ENCODE measurements around the gene NPPB. TPM values are rescaled to one million over a fixed set of nuclear protein-coding genes. Genes with fewer than 3 reads are reported as not detected.

Gene NPPB
- total and polyA plus RNA-seq, 2 donors (not counting 1 experiment from before 2014, with no cell fraction given), result not detected

DNA sequence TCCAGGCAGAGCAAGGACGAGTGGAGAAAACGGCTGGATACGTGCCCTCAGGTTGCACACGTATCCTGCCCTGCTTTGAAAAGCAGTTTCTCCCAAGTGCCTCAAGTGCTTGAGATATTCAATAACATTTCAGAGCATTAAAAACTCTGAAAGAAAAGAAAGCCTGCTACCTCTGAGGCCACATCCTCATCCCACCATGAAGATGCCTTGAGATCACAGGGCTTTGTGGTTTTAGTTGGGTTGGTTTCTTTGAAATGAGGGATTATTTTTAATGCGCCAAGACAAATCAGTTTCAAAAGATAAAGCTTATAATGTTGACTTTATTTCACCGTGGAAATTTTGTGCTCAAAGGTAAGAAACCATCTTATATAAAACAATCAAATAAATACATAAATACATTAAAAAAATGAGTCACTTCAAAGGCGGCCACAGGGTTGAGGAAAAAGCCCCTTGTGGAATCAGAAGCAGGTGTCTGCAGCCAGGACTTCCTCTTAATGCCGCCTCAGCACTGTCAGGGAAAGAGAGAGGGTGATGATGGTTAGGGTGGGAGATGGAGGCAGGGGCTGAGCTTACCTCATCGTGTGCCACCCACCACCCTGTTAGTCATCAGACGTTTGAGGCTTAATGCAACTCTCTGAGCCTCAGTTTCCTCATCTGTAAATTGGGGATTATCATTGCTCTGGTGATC lies 1.4 kb downstream of the NPPB start:
- H3K27me3 ChIP-seq (ENCODE audit: control insufficient read depth, insufficient read depth, low read length), result peaks cover 28% of the 10 kb centered on the region
- H3K4me1 ChIP-seq (ENCODE audit: control insufficient read depth, extremely low read depth, insufficient read depth, low read length), result no peaks in the 10 kb centered on the region
- no peak overlapping the region for H3K27ac ChIP-seq (ENCODE audit: insufficient read depth, low read length)
- no peak overlapping the region for H3K4me2 ChIP-seq (ENCODE audit: extremely low read depth, insufficient read depth, low read length)
- no peaks in the 10 kb centered on the region for H3K79me2 ChIP-seq (ENCODE audit: control insufficient read depth, insufficient read depth, low read length)
- no peak overlapping the region for H3K9ac ChIP-seq (ENCODE audit: insufficient read depth, low read length)
- H3K4me3 ChIP-seq (replicated peaks in 1 of 4; ENCODE audit: control extremely low read depth in 1 of 4, insufficient read depth in 1 of 4, low read depth in 3 of 4, low read length in 4 of 4), result no peak overlapping the region
- H3K9me3 ChIP-seq (ENCODE audit: control insufficient read depth, insufficient read depth, low read depth, low read length), result no peaks in the 10 kb centered on the region
- no peaks in the 10 kb centered on the region for H3K36me3 ChIP-seq (ENCODE audit: control insufficient read depth, insufficient read depth, low read length)
- H4K20me1 ChIP-seq (ENCODE audit: control insufficient read depth, extremely low read depth, insufficient read depth, low read length), result no peaks in the 10 kb centered on the region
- no peak overlapping the region for H2AFZ ChIP-seq (ENCODE audit: low read length)
- DNase-seq (ENCODE audit: low read depth in 2 of 2), result no peak
- TF ChIP-seq EZH2 (IDR thresholded peaks at IDR 0.05; ENCODE audit: low read length, missing control alignments) (no peak), CTCF (conservative IDR thresholded peaks at IDR 0.05 in 1 of 2, IDR thresholded peaks at IDR 0.05 in 1 of 2; ENCODE audit: low read depth in 1 of 2, low read length in 2 of 2) (no peak)

GRCh38 chr1:11856698-11857097 lies 2.0 kb downstream of the NPPB start:
- H3K27me3 ChIP-seq (ENCODE audit: control insufficient read depth, insufficient read depth, low read length), result peaks cover 28% of the 10 kb centered on the region

DNA sequence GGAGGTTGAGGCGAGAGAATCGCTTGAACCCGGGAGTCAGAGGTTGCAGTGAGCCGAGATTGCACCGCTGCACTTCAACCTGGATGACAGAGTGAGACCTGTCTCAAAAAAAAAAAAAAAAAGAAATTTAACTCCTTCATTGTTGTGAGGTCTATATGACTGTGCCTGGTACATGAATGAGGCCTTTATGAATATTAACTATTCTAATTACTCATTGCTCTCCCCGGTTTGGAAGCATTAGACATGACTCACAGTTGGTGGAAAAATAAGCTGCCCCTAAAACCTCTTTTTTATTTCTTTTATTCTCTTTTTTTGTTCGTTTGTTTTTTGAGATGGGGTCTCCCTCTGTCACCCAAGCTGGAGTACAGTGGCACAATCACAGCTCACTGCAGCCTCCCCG lies 3.3 kb downstream of the NPPB start:
- Histone ChIP-seq H3K27me3 (ENCODE audit: control insufficient read depth, insufficient read depth, low read length) (peaks cover 22% of the 10 kb centered on the region), H4K20me1 (ENCODE audit: control insufficient read depth, extremely low read depth, insufficient read depth, low read length) (no peaks in the 10 kb centered on the region), H3K4me1 (ENCODE audit: control insufficient read depth, extremely low read depth, insufficient read depth, low read length) (no peaks in the 10 kb centered on the region), H3K9ac (ENCODE audit: insufficient read depth, low read length) (no peak overlapping the region), H3K9me3 (ENCODE audit: control insufficient read depth, insufficient read depth, low read depth, low read length) (no peaks in the 10 kb centered on the region), H3K27ac (ENCODE audit: insufficient read depth, low read length) (no peak overlapping the region), H3K79me2 (ENCODE audit: control insufficient read depth, insufficient read depth, low read length) (no peaks in the 10 kb centered on the region), H2AFZ (ENCODE audit: low read length) (no peak overlapping the region), H3K4me2 (ENCODE audit: extremely low read depth, insufficient read depth, low read length) (no peak overlapping the region), H3K36me3 (ENCODE audit: control insufficient read depth, insufficient read depth, low read length) (no peaks in the 10 kb centered on the region), H3K4me3 (replicated peaks in 1 of 4; ENCODE audit: control extremely low read depth in 1 of 4, insufficient read depth in 1 of 4, low read depth in 3 of 4, low read length in 4 of 4) (no peak overlapping the region)
- DNase-seq (ENCODE audit: low read depth in 2 of 2), result no peak
- TF ChIP-seq EZH2 (IDR thresholded peaks at IDR 0.05; ENCODE audit: low read length, missing control alignments) (no peak), CTCF (conservative IDR thresholded peaks at IDR 0.05 in 1 of 2, IDR thresholded peaks at IDR 0.05 in 1 of 2; ENCODE audit: low read depth in 1 of 2, low read length in 2 of 2) (no peak)

More at GRCh38 chr1:11856698-11857097, 2.0 kb downstream of the NPPB start:
- H3K27ac ChIP-seq (ENCODE audit: insufficient read depth, low read length), result no peak overlapping the region
- no peak for DNase-seq (ENCODE audit: low read depth in 2 of 2)
- H3K4me2 ChIP-seq (ENCODE audit: extremely low read depth, insufficient read depth, low read length), result no peak overlapping the region
- TF ChIP-seq EZH2 (IDR thresholded peaks at IDR 0.05; ENCODE audit: low read length, missing control alignments) (no peak), CTCF (conservative IDR thresholded peaks at IDR 0.05 in 1 of 2, IDR thresholded peaks at IDR 0.05 in 1 of 2; ENCODE audit: low read depth in 1 of 2, low read length in 2 of 2) (no peak)
- H4K20me1 ChIP-seq (ENCODE audit: control insufficient read depth, extremely low read depth, insufficient read depth, low read length), result no peaks in the 10 kb centered on the region
- no peaks in the 10 kb centered on the region for H3K36me3 ChIP-seq (ENCODE audit: control insufficient read depth, insufficient read depth, low read length)
- no peak overlapping the region for H2AFZ ChIP-seq (ENCODE audit: low read length)
- no peaks in the 10 kb centered on the region for H3K79me2 ChIP-seq (ENCODE audit: control insufficient read depth, insufficient read depth, low read length)
- no peak overlapping the region for H3K4me3 ChIP-seq (replicated peaks in 1 of 4; ENCODE audit: control extremely low read depth in 1 of 4, insufficient read depth in 1 of 4, low read depth in 3 of 4, low read length in 4 of 4)
- no peaks in the 10 kb centered on the region for H3K9me3 ChIP-seq (ENCODE audit: control insufficient read depth, insufficient read depth, low read depth, low read length)
- H3K4me1 ChIP-seq (ENCODE audit: control insufficient read depth, extremely low read depth, insufficient read depth, low read length), result no peaks in the 10 kb centered on the region
- H3K9ac ChIP-seq (ENCODE audit: insufficient read depth, low read length), result no peak overlapping the region

Measured in fibroblast of lung (primary cell).